IPS DF 4.7 (cell line): ENCODE measurements around the gene ENDOV.

Experiments used
- DNase-seq: peaks from one replicate; pipeline ENCODE4 v3.0.0-alpha.2; 2013; ENCODE audit warnings: low spot score; ENCODE audit errors: extremely low read depth

The ENDOV gene

DNA sequence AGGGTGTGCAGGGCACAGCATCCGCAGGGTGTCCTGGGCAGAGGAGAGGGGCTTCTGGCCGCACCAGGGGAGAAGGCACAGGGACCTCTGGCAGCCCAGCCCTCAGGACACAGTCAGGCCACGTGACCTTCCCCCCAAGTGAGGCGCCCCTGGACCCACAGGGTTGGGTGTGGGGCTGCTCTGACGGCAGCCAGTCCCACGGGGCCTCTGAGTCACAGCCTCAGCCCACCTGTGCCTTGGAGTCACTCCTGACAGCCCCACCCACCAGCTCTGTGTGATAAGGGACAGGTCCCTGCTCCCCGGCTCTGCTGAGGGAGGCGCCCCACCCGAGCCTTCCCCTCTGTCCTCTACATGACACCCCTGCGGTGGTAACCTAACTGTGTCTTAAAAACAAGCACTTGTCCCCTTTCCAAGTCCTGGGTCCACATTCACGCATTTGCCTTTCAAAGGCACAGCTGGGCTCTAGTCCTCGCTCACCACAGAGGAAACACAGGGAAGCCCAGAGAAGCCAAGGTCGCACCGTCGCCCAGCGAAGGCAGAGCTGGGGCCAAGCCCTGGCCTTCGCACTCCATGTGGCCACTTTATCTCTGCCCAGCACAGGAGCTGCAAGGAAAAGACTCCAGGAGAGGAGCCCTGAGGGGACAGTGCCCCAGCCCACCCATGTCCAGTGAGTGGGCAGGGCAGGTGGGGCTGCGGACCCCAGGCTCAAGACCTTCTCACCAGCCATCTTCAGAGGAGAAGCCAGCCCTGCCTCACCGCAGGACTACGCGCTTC, 66.5 kb downstream of the ENDOV start:
- no peak for DNase-seq

DNA sequence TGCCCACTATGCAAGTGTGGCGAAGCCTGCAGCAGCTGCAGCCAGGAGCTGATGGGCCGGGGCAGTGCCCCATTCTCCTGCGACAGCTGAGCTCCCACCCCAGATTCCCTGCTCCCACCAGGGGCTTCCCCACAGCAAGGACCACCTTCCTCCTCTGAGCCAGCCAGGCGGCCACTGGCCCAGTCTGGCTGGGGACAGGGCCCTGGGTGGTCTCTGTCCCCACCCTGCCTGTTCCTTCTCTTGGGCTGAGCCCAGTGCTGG, 67.0 kb downstream of the ENDOV start:
- DNase-seq = no peak

DNA sequence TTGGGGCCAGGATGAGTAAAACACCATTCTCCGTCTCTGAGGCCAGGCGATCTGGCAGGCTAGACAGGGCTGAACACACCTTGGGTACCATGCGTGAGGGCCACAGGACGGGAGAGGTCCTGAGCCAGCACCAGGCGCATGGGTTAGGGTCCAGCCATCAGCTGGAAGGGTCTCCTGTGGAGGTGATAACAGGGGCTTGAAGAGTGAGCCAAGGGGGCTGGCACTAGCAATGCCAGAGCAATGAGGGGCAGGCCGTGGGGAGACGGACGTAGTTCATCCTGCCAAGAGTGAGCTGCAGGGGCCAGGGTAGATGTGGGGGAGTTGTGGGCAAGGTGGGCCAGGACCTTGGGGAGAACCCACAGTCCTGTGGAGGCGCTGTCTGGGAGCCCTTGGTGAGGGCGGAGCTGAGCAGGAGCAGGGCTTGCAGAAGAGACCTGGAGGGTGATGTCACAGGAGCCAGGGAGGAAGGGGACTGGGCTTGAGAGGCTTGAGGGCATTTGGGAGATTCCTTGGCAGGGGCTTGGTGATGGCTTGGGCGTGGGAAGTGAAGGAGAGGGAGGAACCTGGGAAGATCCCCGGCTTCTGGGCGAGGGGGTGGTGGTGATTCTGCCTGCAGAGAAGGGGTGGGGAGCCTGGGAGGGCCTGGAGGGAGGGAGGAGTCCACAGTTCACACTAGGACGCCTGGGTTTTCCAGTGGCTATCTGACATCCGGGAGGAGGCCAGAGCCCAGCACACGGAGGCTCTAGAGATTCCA, 67.8 kb downstream of the ENDOV start:
- DNase-seq = no peak

DNA sequence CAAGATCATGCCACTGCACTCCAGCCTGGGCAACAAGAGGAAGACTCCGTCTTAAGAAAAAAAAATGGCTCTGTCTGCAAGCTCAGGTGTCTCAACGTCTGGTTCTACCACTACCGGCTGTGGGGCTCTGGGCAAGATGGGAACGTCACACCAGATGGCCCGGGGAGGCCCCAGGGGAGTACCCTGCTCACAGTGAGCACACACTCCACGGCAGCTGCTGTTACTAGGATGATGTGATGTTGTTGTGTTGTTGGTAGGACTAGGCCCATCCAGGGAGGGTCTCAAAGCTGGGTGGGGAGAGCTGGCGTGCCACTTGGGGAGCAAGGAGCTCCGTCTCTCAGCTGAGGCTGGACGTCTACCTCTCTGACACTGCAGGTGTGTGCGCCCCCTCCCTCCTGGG, 70.9 kb downstream of the ENDOV start:
- DNase-seq = no peak

DNA sequence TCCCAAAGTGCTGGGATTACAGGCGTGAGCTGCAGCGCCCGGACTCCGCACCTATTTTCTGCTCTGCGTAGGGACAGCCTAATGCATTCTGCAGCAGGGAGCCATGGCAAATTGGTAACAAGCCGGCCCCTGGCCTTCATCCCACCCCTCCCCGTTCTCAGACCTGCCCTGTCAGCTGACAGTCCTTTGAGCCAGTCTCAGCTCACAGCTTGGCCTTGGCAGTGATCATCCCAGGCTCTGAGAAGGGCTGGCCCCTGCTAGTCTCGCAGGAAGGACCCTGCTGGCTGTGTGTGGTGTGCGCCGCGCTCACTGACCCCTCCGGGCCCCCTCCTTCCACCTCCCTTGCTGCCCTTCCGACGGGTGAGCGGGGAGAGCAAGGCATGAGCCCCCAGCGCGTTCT, 71.7 kb downstream of the ENDOV start:
- DNase-seq = no peak

DNA sequence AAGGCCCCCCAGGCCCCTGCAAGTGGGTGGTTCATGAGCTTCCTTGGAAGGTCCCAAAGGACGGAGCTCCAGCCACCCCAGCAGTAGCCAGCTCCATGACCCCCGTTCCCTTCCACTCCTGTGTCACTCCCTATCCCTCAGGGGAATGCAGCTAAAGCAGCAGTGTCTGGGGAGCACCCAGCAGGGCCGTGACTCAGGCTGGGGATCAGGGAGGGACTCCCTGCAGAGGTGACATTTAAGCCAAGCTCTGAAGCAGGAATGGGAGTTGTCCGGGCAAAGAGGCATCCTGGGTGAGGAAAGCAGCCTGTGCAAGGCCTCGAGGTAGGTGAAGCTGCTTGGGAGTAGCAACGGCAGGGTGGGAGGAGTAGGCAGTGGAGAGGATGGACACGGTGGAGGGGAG, 72.5 kb downstream of the ENDOV start:
- no peak for DNase-seq
